Muscle of leg (tissue), 11 donors: Measurements from ENCODE around the gene KCNC1. TPM values are rescaled to one million over a fixed set of nuclear protein-coding genes. Genes with fewer than 3 reads are reported as not detected.

Experiments
- DNase-seq: peaks from one replicate; pipeline ENCODE4 v3.0.0; 2013
- H3K27ac ChIP-seq: one replicate; pipeline ENCODE4 v1.5.1; 2013; ENCODE audit warnings: mild to moderate bottlenecking, low read length, control low read depth
- H3K27me3 ChIP-seq: one replicate; pipeline ENCODE4 v1.6.1; 2013; ENCODE audit warnings: low read length; ENCODE audit not compliant: control insufficient read depth, insufficient read depth
- H3K36me3 ChIP-seq: one replicate; pipeline ENCODE4 v1.6.1; 2013; ENCODE audit warnings: low read length; ENCODE audit not compliant: control insufficient read depth, insufficient read depth
- H3K4me1 ChIP-seq: one replicate; pipeline ENCODE4 v1.6.1; 2013; ENCODE audit warnings: low read length; ENCODE audit not compliant: control insufficient read depth, insufficient read depth
- H3K4me3 ChIP-seq: one replicate; pipeline ENCODE4 v1.5.1; 2013; ENCODE audit warnings: low read length, control low read depth
- H3K9me3 ChIP-seq: replicated peaks from 2 replicates; pipeline ENCODE4 v1.6.1; 2013; ENCODE audit warnings: low read depth, low read length; ENCODE audit not compliant: control insufficient read depth
- WGBS: methylation state at CpG from one replicate; pipeline ENCODE4 v1.1.5; 2013; ENCODE audit warnings: missing lambda C conversion rate; ENCODE audit not compliant: insufficient coverage; 5-methylcytosine and 5-hydroxymethylcytosine counted together
- polyA plus RNA-seq, 8 donors: library from polyadenylated mRNA; unstranded; fragments of 120-200 nt; gene quantifications; one replicate each; pipeline versions ENCODE4 v1.2.1 to v1.2.3, GENCODE V29; 2013; ENCODE audit warnings: inconsistent platforms in 1 of 8, low replicate concordance in 1 of 8; ENCODE audit not compliant: insufficient read length in 8 of 8, insufficient read depth in 1 of 8
- total RNA-seq: library from RNA; stranded (reverse); fragments of 120-200 nt; gene quantifications from one replicate; pipeline ENCODE4 v1.2.4, GENCODE V29; 2013

KCNC1 gene
- total and polyA plus RNA-seq, 9 donors: 0.18 to 2.1 (median 1.00) TPM

- Histone ChIP-seq H3K27ac (no peak overlapping the region), H3K9me3 (no peaks in the 10 kb centered on the region), H3K4me1 (peaks cover 13% of the 10 kb centered on the region), H3K36me3 (no peaks in the 10 kb centered on the region), H3K27me3 (no peaks in the 10 kb centered on the region), H3K4me3 (no peak overlapping the region)
- no CpG with 5 or more reads among the region's 3 CpGs for WGBS
- no peak for DNase-seq
Observed at GRCh38 chr11:17831883-17832282, 97.3 kb downstream of the KCNC1 start.

Other genes starting within 250 kb of the KCNC1 start
- gene USH1C, start 190.4 kb upstream of the KCNC1 start, total RNA-seq: 0.22 TPM
- 10 to 100 TPM in 1 of 8 donors, 1 to 10 TPM in 1, under 1 TPM in 4, not detected in 2; 0.38 to 11.4 (median 0.48) TPM for gene USH1C, start 190.4 kb upstream of the KCNC1 start, polyA plus RNA-seq
- gene OTOG, start 187.5 kb upstream of the KCNC1 start, total RNA-seq: under 0.01 TPM
- gene OTOG, start 187.5 kb upstream of the KCNC1 start, polyA plus RNA-seq: under 1 TPM in 4 of 8 donors, not detected in 4; 0.03 to 0.05 (median 0.05) TPM
- 47.3 TPM for gene MYOD1, start 15.2 kb upstream of the KCNC1 start, total RNA-seq
- 10 to 100 TPM; 58.7 to 93.1 (median 71.2) TPM for gene MYOD1, start 15.2 kb upstream of the KCNC1 start, polyA plus RNA-seq